ENCODE results near the gene DCLK1.

GRCh38 chr13:36058116-36058515, 73.1 kb downstream of the DCLK1 start:
- TF ChIP-seq CTCF (IDR thresholded peaks at IDR 0.05 in 4 of 5, conservative IDR thresholded peaks at IDR 0.05 in 1 of 5), result no peak
- TF ChIP-seq POLR2A (IDR thresholded peaks at IDR 0.05), result no peak

All from gastrocnemius medialis (tissue), 4 donors.